T1000 (cell line): ENCODE data around the gene NECTIN4.
"Not testable (repeated sequence)": the region's sequence is repeated elsewhere in the genome, so short reads cannot be mapped to it uniquely, and the experiment has no call there.

Source experiments
- DNase-seq: peaks from one replicate; lab custom pipeline; 2025; ENCODE audit warnings: mixed read lengths; lab: John Stamatoyannopoulos, UW

The NECTIN4 gene

DNA sequence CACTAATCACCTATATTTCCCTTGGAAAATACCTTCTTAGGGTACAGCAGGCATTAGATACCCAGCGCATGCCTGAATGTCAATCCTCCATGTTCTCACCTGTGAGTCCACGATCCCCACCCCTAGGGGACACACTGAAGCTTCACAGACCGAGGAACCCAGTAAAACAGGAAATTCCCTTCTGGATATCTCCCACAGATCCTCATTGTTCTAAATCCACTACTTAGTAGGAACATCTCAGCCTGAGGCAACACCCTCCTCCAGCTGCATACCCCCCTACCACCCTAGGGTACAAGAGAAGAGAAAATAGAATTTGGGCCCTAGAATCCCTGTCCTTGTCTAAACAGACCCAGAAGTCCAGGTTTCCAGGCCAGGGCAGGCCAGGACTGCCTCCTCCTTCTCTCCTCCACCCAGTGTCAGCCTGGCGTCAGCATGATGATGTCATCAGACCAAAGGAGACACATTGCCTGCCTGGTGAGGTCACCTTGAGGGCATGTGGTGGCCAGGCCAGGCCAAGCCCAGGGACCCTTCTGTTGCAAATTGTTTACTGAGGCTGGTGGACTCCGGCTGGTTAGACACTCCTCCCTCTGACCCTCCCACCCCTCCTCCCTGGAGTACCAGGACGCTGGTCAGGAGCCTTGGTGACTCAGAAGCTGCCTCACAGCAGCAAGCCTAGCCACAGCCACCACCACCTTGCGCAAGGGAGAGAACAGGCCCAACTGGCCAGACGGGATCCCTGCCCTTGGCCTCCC is 6.2 kb downstream of the NECTIN4 start:
- peak; percentile 73 for DNase-seq

- DNase-seq, result no peak
Observed at GRCh38 chr1:161082483-161082882, 6.9 kb downstream of the NECTIN4 start.

DNA sequence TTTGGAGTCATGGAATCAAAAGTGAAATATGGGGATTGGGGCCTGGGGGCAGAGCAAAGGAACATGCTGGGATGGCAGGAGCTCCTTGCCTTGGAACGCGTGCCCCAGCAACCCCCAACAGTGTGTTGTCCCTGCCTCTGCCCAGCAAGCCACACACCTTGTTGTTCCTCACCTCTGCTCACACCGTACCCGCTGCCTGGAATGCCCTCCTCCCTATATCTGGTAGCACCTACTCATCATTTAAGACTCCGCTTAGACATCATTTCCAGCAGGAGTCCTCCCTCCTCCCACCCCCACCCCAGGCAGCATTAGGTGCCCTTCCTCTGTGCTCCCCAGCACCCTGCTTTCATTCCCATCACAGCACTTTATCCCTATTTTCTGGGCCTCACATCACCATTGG is 7.8 kb downstream of the NECTIN4 start:
- DNase-seq, result no peak

DNA sequence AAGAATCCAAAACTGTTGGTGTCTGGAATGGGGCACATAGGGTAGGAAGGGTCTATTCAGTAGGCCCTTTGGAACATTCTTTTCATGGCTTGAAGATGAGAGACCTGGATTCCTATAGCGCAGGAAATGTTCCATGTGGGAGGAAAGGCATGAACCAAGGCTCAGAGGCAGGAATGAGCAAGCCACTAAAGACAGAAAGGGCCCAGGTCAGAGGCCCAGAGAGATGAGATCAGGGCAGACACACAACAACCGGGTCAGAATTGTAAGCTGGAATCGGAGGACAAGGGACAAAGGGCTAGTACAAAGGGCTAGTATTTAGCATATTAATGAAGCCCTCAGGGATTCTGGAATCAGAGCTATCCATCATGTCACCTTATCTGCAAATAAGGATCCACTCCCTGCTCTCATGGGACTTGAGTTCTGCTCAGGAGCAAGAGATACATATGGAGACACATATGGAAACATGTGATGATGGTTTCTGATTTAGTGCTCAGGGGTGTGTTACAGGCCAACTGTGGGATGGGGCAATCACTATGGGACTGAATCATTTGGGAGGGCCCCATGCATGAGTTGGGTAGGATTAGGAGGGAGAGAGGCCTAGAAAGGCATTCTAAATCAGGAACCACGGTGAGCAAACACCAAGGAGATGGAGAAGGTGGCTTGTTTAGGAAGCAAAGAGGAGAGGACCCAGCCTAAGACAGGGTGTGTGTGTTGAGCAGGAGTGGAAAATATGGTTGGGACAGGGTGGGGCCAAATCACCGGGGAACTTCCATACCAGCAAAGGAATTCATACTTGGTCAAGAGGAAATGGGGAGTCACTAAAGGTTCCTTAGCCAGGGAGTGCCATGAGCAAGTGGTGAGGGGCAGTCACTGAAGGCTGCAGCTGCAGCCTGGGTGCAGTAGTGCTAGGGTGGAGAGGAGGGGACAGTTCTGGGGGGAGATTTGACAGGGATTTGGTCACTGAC is 8.6 kb downstream of the NECTIN4 start:
- DNase-seq, result no peak

DNA sequence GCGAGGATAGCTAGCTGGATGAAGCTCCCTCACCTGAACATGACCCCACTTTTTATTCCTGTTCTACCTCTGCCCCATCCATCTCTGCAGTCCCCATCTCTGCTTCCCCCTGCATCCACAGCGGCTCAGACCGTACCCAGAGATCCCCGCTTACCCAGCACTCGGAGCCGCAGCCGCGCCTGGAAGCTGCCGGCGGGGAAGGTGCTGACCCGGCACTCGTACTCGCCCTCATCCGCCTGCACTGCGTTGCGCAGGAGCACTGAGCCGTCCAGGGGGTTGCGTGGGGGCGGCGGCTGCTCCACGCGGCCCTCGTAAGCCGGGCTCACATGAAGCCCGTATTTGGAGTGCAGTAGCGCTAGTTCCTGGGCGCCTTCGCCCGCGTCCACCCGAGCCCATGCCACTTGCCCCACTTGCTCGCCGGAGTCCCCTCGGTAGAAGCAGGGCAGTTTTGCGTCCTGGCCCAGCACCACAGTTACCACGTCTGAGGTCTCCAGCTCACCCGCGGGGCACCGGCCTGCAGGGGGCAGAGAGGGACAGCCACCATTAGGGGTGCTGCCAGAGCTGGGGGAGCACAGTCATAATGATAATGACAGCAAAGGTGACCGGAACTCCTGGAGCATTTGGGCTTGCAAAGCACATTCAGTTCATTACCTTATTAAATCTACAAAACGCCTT is 9.8 kb downstream of the NECTIN4 start:
- DNase-seq, result no peak

DNA sequence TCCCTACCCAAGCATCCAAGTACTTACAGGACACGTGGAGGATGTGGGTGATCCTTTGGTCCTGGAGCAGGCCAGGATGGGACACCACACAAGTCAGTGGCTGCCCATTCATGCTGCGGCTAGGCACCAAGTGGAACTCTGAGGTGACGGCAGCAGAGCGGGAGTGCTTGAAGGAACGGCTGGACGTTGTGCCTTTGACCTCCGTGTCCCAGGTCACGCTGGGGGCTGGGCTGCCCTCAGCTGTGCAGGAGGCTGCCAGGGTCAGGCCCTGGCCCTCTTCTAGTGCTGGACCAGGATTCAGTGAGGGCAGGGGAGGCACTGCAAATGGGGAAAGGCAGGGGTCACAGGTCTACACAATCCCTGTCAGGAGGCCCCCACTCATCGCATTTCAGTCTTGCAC is 11.9 kb downstream of the NECTIN4 start:
- no peak for DNase-seq

GRCh38 chr1:161076410-161076809 is 12.9 kb downstream of the NECTIN4 start:
- DNase-seq, result no peak

- no peak for DNase-seq
Observed at GRCh38 chr1:161074676-161075368, 14.5 kb downstream of the NECTIN4 start.

DNA sequence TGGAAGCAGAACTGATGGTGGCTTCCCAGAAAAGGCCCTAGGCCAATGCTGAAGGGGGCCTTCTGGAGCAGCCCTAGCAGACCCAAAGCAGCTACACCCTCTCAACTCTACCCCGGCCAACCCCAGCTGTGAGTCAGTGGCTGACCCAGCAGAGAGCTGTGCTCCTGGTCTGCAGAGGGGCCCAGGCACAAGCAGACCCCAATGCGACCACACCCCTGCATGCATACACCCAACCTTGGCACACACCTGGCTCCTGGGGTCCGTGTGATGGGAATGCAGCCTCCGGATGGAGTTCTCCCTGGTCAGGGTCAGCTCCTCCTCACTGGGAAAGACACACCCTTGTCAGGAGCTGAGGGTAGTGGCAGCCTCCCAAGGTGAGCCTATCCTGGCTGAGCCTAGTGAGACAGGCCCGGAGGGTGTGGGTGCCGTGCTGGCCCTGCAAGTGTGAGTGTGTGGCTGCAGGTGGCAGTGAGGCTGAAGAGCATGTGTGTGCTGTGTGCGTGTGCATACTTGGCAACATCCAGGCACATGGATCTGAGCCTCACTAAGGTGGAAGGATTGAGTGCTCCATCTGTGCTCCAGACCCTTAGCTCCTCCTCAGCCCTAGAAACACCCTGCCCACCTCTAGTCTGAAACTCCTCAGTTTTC is 15.8 kb downstream of the NECTIN4 start:
- DNase-seq, result no peak

GRCh38 chr1:161072751-161073449 is 16.5 kb downstream of the NECTIN4 start:
- DNase-seq, result no peak

DNA sequence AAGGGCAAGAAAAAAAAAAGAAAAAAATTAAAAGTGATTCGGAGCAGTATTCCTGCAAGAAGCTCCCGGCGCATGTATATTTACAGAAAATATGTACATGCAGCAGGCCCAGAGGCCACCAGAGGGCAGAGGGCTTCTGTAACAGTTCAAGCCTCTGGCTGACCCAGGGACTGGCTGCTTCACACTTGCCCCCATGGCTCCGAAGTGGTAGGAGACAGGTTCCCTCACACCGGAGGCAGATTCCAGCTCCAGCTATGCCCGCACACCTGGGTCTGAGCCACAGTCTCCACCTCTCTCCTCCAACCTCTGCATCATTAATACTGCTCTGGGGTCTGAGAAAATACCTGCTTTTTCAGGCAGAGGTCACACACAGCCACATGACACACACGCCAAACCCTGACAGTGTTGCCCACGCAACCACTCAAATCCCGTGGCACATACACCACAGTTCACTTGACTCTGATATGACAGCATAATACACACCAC is 17.4 kb downstream of the NECTIN4 start:
- DNase-seq, result no peak

DNA sequence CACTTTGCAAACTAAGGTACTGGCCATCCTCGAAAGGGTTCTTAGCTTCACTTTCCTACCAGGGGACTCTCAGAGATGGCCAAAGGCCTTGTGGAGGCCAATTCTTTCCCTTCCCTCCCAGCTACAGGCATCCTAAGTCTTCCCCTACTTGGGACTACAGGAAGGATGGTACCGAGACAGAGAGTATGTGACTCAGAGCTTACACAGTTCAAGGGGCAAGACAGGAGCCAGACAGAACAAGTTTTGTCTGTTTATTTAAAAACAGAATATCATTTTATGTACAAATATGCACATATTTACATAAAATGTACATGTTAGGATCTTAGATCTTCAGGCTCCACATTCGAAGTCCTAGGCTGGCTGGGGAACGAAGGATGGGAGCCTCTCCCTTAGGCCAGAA is 18.6 kb downstream of the NECTIN4 start:
- DNase-seq, result no peak

DNA sequence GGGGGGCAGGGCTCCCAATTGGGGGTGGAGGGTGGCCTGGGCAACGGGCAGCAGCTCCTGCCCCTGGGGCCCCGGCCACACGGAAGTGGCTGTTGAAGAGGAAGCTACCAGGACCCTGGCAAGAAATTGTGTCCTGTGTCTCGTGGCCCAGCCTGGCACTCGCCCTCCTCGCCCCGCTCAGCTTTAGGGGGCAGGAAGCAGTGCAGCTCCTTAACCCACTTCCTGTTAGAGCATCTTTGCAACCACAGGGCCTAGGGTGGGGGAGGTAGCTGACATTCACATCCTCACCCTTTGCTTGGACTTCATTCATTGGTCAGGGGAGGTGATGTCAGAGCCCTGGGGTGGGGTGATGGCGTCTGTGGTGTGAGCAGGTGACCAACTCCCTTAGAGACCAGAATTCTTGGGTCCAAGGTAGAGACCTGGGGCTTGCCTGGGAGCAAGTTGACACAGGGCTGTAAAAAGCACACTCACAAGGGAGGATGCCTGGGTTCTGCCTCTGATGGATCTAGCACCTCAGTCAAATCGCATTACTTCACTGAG is 19.6 kb downstream of the NECTIN4 start, which contains the start of gene ARHGAP30:
TSS of gene ARHGAP30 (minus strand) at position 161 of the 540 bp plus-strand sequence. CDS start 267 bp downstream, outside the sequence.
- no peak for DNase-seq

- no peak for DNase-seq
Observed at GRCh38 chr1:161069241-161069640, 20.1 kb downstream of the NECTIN4 start.

- no peak for DNase-seq
Observed at GRCh38 chr1:161068306-161069234, 20.8 kb downstream of the NECTIN4 start.

DNA sequence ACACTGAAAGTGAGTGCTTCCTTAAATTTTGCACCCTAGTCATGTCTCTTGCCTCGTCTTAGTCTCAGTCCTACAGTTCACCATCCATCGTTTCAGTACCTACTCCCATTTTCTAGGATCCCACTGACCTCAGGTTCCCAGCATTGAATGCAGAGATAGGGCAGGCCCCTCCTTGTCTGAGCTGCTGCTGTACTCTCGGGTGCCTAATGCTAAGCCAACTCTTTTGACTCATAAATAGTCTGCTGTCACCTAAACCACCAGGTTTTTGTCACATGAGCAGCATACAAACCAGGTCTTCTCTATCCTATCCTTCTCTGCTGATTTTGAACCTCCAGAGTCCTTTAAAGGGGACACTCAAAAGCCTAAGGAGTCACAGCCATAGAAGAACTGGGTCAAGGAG is 22.7 kb downstream of the NECTIN4 start:
- DNase-seq, result no peak

DNA sequence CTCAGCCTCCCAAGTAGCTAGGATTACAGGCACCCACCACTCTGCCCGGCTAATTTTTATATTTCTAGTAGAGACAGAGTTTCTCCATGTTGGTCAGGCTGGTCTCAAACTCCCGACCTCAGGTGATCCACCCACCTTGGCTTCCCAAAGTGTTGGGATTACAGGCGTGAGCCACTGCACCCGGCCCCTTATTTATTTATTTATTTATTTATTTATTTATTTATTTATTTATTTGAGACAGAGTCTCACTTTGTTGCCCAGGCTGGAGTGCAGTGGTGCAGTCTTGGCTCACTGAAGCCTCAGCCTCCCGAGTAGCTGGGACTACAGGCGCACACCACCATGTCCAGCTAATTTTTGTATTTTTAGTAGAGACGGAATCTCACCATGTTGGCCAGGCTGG is 23.7 kb downstream of the NECTIN4 start:
- not testable (repeated sequence) for DNase-seq

DNA sequence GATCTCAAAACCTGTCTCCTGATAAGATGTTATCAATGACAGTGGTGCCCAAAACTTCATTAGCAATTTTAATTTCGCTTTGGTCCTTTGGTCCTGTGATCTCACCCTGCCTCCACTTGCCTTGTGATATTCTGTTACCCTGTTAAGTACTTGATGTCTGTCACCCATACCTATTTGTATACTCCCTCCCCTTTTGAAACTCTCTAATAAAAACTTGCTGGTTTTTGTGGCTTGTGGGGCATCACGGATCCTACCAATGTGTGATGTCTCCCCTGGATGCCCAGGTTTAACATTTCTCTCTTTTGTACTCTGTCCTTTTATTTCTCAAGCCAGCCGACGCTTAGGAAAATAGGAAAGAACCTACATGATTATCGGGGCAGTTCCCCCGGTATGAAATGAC is 25.4 kb downstream of the NECTIN4 start:
- DNase-seq, result not testable (repeated sequence)

- no peak for DNase-seq
Observed at GRCh38 chr1:161061419-161061818, 27.9 kb downstream of the NECTIN4 start.
